RWPE1 (cell line): ENCODE data around the gene LCN15.

Experiments used
- CTCF ChIA-PET: fragments of 350-600 bp; sonication (Branson Sonifier 250); formaldehyde crosslinking; extraction: SDS; loops from one replicate; lab custom pipeline; 2021; lab: Yijun Ruan, JAX
- POLR2A ChIA-PET: fragments of 400-600 bp; formaldehyde crosslinking; extraction: SDS; loops from one replicate; lab custom pipeline; 2020; ENCODE audit warnings: antibody characterized with exemption; ENCODE audit not compliant: low non-redundant PET; lab: Yijun Ruan, JAX
- DNase-seq: peaks from one replicate; pipeline ENCODE4 v3.0.0; 2012; ENCODE audit warnings: low spot score
- H3K27ac ChIP-seq: fragments of 450-650 bp; 2 replicates; pipeline ENCODE4 v1.5.1; 2017
- TF ChIP-seq, protein P1 (sequence below): fragments of 450-650 bp; conservative IDR thresholded peaks from 2 replicates; pipeline ENCODE4 v1.5.1; 2017; ENCODE audit warnings: low read depth, mild to moderate bottlenecking

LCN15 gene

DNA sequence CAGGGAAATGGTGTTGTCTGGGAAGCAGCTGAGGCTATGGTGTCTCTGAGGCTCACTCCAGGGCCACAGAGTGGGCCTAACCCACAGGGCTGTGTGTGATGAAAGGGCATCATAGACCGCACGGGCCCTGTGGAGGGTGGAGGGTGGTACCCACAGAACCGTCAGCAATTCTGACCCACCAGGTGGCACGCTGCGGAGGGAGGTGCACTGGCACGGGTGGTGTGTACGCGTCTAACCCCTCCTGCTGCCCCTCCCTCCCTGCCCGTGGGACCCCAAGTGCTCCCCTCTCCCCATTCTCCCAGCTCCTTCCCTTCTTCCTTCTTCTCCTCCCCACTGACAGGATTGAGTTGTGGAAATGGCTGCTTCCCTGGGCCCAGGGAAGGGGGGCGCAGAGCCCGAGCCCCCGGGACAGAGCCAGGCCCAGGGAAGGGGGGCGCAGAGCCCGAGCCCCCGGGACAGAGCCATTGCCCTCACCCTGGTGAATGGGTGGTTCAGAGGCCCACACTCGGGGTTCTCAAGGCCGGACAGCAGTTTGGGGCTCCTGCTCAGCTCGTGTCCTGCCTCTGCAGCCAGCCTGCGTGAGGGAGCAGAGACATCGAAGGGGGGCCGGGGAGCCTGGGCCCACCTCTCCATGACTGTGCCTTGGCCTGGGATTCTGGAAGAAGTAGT, 28.4 kb downstream of the LCN15 start:
- POLR2A ChIA-PET = no interaction called here
- TF ChIP-seq, protein P1, sequence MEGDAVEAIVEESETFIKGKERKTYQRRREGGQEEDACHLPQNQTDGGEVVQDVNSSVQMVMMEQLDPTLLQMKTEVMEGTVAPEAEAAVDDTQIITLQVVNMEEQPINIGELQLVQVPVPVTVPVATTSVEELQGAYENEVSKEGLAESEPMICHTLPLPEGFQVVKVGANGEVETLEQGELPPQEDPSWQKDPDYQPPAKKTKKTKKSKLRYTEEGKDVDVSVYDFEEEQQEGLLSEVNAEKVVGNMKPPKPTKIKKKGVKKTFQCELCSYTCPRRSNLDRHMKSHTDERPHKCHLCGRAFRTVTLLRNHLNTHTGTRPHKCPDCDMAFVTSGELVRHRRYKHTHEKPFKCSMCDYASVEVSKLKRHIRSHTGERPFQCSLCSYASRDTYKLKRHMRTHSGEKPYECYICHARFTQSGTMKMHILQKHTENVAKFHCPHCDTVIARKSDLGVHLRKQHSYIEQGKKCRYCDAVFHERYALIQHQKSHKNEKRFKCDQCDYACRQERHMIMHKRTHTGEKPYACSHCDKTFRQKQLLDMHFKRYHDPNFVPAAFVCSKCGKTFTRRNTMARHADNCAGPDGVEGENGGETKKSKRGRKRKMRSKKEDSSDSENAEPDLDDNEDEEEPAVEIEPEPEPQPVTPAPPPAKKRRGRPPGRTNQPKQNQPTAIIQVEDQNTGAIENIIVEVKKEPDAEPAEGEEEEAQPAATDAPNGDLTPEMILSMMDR = no peak
- no peak for DNase-seq
- CTCF ChIA-PET = interaction anchor here (0.8 kb wide), 1 partner anchor 25 kb away, joined by 3 read pairs; no protein-coding TSS in a partner anchor
- H3K27ac ChIP-seq = no peak overlapping the region

- DNase-seq = no peak
- TF ChIP-seq, protein P1 = no peak
- ChIA-PET POLR2A (no interaction called here), CTCF (interaction anchor here (0.5 to 0.7 kb wide), 2 partner anchors 37 to 73 kb away, joined by 3 read pairs; no protein-coding TSS in a partner anchor)
- H3K27ac ChIP-seq = no peak overlapping the region
Observed at GRCh38 chr9:136734837-136735496, 29.4 kb downstream of the LCN15 start.

- DNase-seq = no peak
- TF ChIP-seq, protein P1 = no peak
- ChIA-PET POLR2A (interaction anchor here (0.5 kb wide), 1 partner anchor 783 kb away, joined by 3 read pairs; no protein-coding TSS in a partner anchor), CTCF (interaction anchor here (0.6 to 1.5 kb wide), 2 partner anchors 62 to 150 kb away, joined by 3 to 5 read pairs; no protein-coding TSS in a partner anchor)
- H3K27ac ChIP-seq = no peak overlapping the region
Observed at GRCh38 chr9:136733611-136734010, 30.7 kb downstream of the LCN15 start.

GRCh38 chr9:136732444-136733178, 31.7 kb downstream of the LCN15 start:
- DNase-seq = no peak
- CTCF ChIA-PET = interaction anchor here (1.5 kb wide), 1 partner anchor 61 kb away, joined by 5 read pairs; no protein-coding TSS in a partner anchor
- TF ChIP-seq, protein P1 = no peak
- H3K27ac ChIP-seq = peak overlapping the region; percentile 8
- POLR2A ChIA-PET = interaction anchor here (0.6 kb wide), 1 partner anchor 108 kb away, joined by 3 read pairs; no protein-coding TSS in a partner anchor

GRCh38 chr9:136729926-136730325, 34.4 kb downstream of the LCN15 start:
- peak overlapping the region; percentile 93 for H3K27ac ChIP-seq
- ChIA-PET POLR2A (no interaction called here), CTCF (interaction anchor here (0.7 to 4.8 kb wide), 8 partner anchors 10 to 242 kb away, joined by 3 to 29 read pairs (median 4); no protein-coding TSS in a partner anchor)

More at GRCh38 chr9:136729926-136730325, 34.4 kb downstream of the LCN15 start:
- no peak for DNase-seq
- TF ChIP-seq, protein P1 = no peak
